OCI-LY7 (cell line): ENCODE data around the gene STPG3.

ENCODE experiments used
- EZH2phosphoT487 ChIP-seq: fragments of 200-600 bp; sonication (generic); IDR thresholded peaks from 2 replicates; pipeline ENCODE4 v1.6.1; 2018; ENCODE audit warnings: low read depth, borderline replicate concordance, mild to moderate bottlenecking, mixed run types, antibody characterized with exemption, low read length, moderate library complexity, mixed read lengths
- TF ChIP-seq, protein P1 (sequence below): fragments of 200-600 bp; sonication (generic); conservative IDR thresholded peaks from 2 replicates; pipeline ENCODE4 v1.5.1; 2014; ENCODE audit warnings: mild to moderate bottlenecking, antibody characterized with exemption, low read length, moderate library complexity, mixed read lengths

DNA sequence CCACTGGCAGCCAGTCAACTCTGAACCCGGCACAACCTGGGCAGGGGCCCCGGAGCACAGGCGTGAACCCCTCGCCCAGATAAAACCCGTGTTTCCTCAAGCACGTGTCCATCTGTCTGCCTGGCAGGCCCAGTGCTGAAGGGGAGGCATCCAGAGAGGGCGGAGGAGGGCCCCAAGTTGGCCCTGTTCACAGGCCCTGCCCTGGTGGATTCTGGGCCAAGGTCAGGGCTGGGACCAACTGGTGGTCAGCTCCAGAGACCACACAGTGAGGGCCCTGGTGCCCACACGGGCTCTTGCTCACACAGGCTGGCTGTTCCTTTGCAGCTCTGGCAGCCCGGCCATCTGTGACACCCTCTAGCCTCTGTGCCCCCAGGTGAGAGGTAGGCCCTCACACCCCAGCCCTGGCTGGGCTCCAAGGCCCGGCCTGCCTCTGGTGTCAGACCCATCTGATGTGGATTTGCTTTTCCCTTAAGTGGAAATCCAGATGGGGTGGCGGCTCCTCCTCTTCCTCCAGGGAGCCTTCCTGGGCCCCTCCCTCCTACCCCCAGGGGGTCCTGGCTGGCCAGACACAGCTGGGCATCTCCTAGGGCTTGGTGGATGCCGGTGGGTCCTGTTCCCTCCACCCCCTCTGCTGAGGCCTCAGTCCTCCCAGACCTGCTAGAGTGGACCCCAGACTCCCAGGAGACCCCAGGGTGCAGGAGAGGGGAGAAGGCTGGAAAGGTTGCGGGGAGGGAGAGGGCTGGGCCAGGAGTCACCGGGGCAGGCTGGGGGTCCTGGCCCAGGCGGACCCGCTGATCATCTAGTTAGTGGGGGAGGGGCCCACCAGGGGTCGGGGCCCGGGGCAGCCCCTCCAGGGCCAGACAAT, 525 bp upstream of the STPG3 start:
- TF ChIP-seq, protein P1, sequence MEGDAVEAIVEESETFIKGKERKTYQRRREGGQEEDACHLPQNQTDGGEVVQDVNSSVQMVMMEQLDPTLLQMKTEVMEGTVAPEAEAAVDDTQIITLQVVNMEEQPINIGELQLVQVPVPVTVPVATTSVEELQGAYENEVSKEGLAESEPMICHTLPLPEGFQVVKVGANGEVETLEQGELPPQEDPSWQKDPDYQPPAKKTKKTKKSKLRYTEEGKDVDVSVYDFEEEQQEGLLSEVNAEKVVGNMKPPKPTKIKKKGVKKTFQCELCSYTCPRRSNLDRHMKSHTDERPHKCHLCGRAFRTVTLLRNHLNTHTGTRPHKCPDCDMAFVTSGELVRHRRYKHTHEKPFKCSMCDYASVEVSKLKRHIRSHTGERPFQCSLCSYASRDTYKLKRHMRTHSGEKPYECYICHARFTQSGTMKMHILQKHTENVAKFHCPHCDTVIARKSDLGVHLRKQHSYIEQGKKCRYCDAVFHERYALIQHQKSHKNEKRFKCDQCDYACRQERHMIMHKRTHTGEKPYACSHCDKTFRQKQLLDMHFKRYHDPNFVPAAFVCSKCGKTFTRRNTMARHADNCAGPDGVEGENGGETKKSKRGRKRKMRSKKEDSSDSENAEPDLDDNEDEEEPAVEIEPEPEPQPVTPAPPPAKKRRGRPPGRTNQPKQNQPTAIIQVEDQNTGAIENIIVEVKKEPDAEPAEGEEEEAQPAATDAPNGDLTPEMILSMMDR = no peak
- no peak for TF ChIP-seq EZH2phosphoT487
